GM12864 (cell line): ENCODE measurements around the gene IQGAP1.
"Not testable (repeated sequence)": the region's sequence is repeated elsewhere in the genome, so short reads cannot be mapped to it uniquely, and the experiment has no call there.

ENCODE experiments used
- DNase-seq: peaks from one replicate; pipeline ENCODE4 v3.0.0-alpha.2; 2011; ENCODE audit warnings: low read depth
- H3K4me3 ChIP-seq: 2 replicates; pipeline ENCODE4 v1.5.1; 2011; ENCODE audit warnings: mild to moderate bottlenecking, low read depth, low read length, control low read depth
- CTCF ChIP-seq: IDR thresholded peaks from 2 replicates; pipeline ENCODE4 v1.5.1; 2011; ENCODE audit warnings: low read depth, mild to moderate bottlenecking, moderate library complexity, low read length, control low read depth, inconsistent platforms; ENCODE audit errors: missing control alignments

Gene IQGAP1

GRCh38 chr15:90495067-90495466 lies 107.0 kb downstream of the IQGAP1 start:
- no peak for TF ChIP-seq CTCF
- DNase-seq: no peak
- no peak overlapping the region for H3K4me3 ChIP-seq

DNA sequence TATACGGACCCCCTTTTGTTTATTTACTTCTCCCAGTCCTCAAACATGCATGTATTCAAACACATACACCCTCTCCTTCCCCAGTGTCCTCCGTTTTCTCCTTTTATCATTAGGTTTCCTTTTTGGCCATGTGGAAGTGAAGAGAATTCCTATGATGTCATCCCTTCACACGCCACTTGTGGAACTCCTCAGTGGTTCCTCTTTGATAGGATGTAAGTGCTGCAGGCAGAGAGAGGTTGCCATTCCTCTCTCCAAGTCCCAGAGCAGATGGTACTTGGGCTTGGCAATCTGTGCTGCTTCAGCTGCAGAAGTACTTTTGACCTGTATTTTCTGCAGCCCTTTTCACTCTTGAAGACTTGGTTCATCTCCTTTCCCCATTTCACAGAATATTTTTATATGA lies 108.7 kb downstream of the IQGAP1 start:
- no peak for DNase-seq
- no peak for TF ChIP-seq CTCF
- H3K4me3 ChIP-seq: no peak overlapping the region

GRCh38 chr15:90497376-90497775 lies 109.3 kb downstream of the IQGAP1 start:
- no peak for TF ChIP-seq CTCF
- H3K4me3 ChIP-seq: no peak overlapping the region
- DNase-seq: no peak

- no peak for DNase-seq
- no peak overlapping the region for H3K4me3 ChIP-seq
- TF ChIP-seq CTCF: no peak
Observed at GRCh38 chr15:90497912-90498311, 109.9 kb downstream of the IQGAP1 start.

- no peak overlapping the region for H3K4me3 ChIP-seq
- TF ChIP-seq CTCF: no peak
- DNase-seq: no peak
Observed at GRCh38 chr15:90500171-90500570, 112.1 kb downstream of the IQGAP1 start.

DNA sequence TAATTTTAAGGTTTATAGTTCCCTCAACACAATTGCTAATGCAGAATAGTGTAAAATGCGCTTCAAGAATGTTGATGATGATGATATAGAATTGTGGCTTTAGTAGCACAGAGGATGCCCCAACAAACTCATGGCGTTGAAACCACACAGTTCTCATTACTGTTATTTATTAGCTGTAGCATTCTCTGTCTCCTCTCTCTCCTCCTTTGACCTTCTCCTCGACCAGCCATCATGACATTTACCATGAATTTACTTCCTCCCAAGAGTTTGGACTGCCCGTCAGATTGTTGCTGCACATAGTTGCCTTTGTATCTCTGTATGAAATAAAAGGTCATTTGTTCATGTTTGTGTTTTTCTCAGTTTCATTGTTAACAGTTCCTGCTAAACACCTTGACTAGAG lies 113.9 kb downstream of the IQGAP1 start:
- TF ChIP-seq CTCF: no peak
- H3K4me3 ChIP-seq: no peak overlapping the region

DNA sequence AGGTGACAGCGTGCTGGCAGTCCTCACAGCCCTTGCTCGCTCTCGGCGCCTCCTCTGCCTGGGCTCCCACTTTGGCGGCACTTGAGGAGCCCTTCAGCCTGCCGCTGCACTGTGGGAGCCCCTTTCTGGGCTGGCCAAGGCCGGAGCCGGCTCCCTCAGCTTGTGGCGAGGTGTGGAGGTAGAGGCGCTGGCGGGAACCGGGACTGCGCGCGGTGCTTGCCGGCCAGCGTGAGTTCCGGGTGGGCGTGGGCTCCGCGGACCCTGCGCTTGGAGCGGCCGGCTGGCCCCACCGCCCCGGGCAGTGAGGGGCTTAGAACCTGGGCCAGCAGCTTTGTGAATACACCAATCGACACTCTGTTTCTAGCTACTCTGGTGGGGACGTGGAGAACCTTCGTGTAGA lies 122.7 kb downstream of the IQGAP1 start:
- DNase-seq, H3K4me3 ChIP-seq: not testable (repeated sequence)

More for the DNA sequence above, 113.9 kb downstream of the IQGAP1 start:
- no peak for DNase-seq

DNA sequence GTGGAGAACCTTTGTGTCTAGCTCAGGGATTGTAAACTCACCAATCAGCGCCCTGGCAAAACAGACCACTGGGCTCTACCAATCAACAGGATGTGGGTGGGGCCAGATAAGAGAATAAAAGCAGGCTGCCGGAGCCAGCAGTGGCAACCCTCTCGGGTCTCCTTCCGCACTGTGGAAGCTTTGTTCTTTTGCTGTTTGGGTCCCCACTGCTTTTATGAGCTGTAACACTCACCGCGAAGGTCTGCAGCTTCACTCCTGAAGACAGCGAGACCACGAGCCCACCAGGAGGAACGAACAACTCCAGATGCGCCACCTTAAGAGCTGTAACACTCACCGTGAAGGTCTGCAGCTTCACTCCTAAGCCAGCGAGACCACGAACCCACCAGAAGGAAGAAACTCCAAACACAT lies 123.2 kb downstream of the IQGAP1 start:
- not testable (repeated sequence) for DNase-seq, H3K4me3 ChIP-seq
